C4-2B (cell line): ENCODE data around the gene LIX1.

Experiments
- CTCF ChIP-seq: fragments of 450-650 bp; conservative IDR thresholded peaks from 2 replicates; pipeline ENCODE4 v1.5.1; 2017; ENCODE audit warnings: mild to moderate bottlenecking
- ZFX ChIP-seq: fragments of 450-650 bp; IDR thresholded peaks from 2 replicates; pipeline ENCODE4 v1.6.1; 2017

- TF ChIP-seq CTCF: no peak
- TF ChIP-seq ZFX: no peak
These were observed 31.4 kb downstream of the LIX1 start for GRCh38 chr5:97111004-97111403.
